GM23338 (cell line): Measurements from ENCODE around the gene TMED9.
A peak's percentile ranks its signal among the peaks of the same experiment; 100 is the strongest.

Experiments used
- CTCF ChIP-seq, 2 experiments: fragments of 200-600 bp in 1 of 2; sonication (generic) in 1 of 2; conservative IDR thresholded peaks; 2 replicates each; pipeline versions ENCODE4 v1.5.1 to v1.6.1; 2016 to 2017; ENCODE audit warnings: antibody characterized with exemption in 2 of 2, low read depth in 2 of 2, mild to moderate bottlenecking in 2 of 2, moderate library complexity in 1 of 2
- POLR2AphosphoS5 ChIP-seq: IDR thresholded peaks from 2 replicates; pipeline ENCODE4 v1.6.1; 2016; ENCODE audit warnings: antibody characterized with exemption, low read depth

GRCh38 chr5:177592010-177592834 lies at the start of gene TMED9:
- TF ChIP-seq CTCF (conservative IDR thresholded peaks at IDR 0.05; ENCODE audit: low read depth in 2 of 2) (0 out of 4 replicates have a peak, but pooled peaks of 1 of the 2 experiments have one; percentile 2), POLR2AphosphoS5 (peak; percentile 95)
